GM19438 (cell line): ENCODE measurements around the gene LRRC71.

Source experiments
- ATAC-seq: cut with Tn5 transposase; IDR thresholded peaks from one replicate; pipeline ENCODE4 v1.9.1; 2021; ENCODE audit warnings: low read depth; ENCODE audit not compliant: unreplicated experiment

The LRRC71 gene

DNA sequence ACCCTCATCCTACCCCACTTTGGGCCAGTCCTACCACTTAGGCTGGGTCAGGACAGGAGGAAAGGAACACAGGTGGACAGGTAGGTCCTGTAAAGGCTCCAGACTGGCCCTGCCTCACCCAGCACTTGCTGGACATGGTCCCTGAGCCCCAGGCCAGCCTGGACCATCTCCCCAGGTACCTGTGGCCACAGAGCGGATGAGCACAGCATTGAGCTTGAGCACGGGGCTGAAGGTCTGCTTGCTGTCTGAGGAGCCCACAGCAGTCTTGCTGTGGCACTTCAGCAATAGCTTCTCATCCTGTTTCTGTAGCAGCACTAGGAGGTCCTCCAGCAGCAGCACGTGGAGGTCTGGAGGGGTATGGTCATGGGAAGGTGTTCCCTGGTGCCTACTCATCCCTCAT lies 23.3 kb downstream of the LRRC71 start:
- no peak for ATAC-seq

DNA sequence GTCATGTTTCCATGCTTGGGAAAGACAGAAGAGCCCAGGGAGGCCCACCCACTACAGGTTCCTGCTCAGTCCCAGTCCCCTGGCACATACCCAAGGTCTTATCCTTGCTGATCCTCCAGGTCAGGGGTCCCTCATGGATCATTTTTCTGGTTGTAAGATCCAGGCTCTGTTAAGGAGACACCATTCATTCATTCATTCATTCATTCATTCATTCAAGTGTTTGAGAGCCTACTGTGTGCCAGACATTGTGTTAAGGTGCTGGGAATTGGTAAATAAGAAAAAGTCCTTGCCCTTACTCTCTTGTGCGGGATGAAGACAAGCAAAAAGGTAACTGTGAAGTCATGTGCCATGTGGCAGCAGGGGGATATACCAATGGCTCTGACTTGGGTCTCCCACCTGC lies 23.8 kb downstream of the LRRC71 start:
- no peak for ATAC-seq

DNA sequence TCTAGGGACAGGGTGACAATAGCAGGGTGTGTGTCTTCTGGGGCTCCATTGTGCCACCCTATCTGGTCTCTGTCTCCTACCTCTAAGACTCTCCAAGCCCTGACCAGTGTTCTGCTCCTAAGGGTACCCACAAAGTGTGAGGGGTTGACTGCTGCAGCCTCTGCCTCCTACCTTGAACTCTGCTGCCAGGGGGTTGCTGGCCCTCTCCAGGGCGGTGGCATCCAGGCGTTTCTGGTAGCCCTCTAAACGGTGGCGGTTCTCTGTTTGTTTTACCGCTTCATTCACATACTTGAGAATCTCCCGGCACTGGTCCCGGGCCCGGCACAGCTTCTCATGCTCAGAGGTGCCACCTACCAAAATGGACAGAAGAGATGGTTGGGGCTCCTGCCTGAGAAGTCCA lies 24.4 kb downstream of the LRRC71 start:
- no peak for ATAC-seq

DNA sequence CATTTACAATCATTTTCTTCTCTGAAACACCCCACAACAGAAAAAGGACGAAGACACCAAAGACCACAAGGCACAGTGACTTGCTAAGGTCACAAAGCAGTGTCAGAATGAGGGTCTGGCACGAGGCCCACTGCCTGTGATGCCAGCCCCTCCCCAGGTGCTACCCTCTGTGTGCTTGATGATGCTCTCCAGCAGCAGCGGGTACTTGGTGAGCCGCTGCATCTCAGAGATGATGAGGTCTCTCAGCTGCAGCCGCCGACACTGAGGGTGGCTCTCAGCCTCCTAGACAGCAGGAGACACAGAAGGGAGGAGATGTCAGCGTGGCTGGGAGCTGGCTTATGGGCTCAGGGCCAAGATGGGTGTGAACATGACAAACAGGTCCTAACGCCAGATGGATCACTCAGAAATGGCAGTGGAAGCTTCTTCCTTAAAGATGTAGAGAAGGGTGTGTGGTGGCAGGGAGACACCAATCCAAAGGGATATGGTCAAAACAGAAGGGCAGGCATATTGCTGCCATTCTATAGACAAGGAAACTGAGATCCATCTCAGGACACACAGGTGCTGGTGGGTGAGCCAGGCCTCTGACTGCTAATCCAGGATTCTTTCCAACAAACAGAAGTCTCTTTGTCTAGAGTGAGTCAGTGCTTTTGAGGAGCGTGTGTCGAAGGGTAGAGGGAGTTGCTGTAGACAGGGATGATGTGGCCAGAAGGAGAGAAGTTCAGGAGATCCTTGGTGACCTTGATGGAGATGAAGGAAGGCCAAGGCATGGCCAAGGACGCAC lies 25.6 kb downstream of the LRRC71 start:
- no peak for ATAC-seq

DNA sequence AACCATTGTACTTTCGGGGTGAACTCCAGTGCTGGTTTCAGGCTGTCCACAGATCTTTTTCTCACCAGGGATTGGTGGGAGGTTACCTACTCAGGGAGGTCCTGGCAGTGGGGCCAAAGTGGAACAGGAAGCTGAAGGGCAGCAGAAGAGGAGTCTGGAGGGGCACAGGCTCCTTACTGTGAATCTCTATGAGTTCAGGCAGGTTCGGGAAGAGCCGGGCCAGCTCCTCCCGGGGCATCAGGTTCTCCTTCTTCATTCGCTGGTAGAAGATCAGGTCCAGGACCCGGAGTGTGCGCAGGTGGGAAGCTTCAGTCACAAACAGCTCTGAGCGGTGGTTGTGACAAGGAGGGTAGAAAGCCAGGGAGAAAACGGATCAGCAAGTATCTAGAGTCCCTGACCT lies 26.7 kb downstream of the LRRC71 start:
- no peak for ATAC-seq

DNA sequence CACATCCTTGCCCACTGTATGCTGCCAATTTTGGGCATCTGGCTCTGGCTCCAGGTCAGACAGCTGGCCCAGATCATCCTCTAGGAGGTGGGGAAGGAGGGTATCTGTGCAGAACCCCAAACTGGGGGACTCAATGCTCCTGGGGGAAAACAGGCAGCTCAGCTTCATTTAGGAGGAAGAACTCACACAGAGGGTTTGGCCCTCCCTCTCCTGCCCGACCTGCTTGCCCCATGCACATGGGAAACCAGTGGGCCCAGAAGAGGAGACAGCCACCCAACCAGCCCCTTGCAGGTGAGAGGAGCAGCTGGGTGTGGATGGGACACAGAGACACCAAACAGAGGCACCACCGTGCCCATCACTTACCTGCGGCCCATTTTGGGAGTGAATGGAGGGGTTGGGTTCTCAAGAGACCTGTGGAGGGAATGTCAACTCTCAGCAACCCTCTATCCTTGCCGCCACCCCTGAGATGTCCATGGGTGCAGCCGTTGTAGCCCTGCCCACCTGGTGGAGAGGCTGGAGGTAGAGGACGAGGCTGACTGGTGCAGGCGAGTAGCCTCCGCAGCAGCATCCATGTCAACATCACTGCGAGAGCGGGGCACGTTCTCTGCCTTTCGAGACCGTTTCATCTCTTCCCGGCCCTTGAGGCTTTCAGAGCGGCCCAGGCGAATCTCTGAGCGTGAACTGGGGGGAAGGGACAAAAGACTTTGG lies 27.5 kb downstream of the LRRC71 start:
- no peak for ATAC-seq

DNA sequence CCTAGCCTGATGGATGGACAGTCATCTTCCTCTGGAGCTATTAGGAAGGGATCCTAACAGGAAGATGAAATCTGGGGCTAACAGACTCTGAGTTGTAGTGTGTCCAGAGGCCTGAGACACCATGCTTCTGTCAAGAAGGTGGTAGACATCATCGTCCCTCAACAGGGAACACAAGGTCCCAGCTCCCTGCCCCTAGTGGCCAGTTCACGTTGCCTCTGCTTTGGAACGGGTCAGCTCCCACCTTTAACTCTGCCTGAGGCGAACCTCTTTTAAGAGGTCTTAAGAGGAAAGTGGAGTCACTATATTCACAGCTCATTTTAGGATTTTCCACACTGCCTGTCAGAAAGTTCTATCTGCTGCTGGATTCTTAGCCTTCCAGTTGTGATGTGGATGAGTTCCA lies 28.3 kb downstream of the LRRC71 start:
- ATAC-seq: no peak

DNA sequence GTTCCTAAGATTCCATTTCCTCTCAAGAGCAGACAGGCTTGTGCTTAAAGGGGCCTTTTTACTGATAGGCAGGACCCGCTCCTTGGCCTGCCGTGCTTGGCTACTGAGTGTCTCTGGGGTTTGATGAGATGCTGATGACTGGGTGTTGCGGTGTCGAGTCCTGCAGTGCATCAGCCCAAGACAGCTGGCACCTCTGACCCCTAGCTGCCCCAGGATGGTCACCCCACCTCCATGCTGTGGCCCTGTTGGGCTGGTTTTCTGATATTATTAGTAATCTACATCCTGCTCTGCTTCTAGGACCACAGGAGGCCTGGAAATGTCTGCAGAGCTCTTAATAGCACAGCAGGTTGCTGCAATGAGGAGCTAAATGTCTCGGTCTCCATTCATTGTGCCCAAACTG lies 28.7 kb downstream of the LRRC71 start:
- ATAC-seq: no peak

DNA sequence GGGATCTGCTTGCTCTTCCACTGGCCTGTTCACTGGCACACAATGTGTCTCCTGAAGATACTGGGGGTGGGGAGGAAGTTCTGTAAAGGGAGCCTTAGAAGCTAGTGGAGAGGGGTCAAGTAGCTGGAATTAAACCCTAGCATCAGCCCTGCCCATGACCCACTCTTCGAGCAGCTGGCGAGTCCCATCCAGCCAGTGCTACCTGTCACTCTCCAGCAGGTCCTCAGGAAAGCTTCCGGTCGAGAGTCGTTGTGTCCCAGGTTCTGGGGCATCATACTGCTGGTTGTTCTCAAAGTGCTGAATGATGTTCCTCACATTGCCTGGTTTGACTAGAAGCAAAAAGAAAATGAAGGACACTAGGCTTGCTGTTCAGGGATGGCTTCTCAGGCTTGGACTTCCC lies 30.9 kb downstream of the LRRC71 start:
- ATAC-seq: no peak

DNA sequence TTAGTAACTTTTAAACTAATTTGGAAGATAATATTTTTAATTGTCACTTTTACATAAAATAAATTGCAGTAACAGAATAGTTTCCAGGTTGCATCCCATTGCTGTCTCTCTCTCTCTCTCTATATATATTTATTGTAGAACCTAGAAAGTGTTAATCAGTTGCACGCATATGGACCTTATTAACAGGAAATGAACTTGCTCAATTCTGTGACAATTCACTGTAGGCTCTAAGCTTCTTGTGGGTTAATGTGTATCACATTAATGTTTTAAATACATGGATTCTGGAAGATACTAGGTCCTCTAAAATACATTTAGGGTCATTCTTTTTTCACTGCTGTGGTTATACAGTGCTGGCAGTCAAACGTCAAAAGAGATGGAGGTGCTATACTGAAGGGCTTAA lies 33.1 kb downstream of the LRRC71 start:
- no peak for ATAC-seq

DNA sequence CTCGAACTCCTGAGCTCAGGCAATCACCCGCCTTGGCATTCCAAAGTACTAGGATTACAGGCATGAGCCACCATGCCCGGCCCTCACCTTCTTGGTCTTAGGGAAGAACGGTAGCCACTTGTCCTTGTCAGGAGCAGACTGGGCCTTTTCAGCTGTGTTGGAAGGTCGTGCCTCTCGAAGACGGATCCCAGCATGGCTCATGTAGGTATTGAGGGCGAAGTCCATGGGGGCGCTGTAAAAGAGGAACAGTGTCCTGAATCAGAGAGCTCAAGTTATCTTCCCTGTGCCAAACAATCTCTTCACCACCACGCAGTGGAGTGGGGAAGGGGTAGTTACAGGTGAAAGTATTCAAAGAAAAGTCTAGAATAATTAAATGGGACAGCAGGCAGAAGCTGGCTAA lies 35.9 kb downstream of the LRRC71 start:
- no peak for ATAC-seq

DNA sequence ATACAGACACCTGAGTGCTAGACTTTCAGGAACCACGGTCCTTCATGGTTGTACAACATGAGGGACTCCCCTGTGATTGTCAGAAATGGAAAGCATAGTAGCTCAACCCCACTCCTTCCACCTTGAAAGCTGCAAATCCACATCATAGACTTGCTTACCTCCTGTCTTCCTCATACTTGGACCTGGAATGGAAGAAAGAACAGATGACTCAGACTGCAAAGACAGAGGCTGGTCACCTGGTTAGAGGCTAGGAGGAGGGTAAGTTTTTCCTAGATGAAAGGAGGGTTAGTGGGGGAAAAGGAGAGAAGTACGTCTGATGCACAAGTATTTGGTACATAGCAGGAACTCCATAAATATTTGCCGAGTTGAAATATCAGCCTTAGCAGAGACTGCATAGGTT lies 37.2 kb downstream of the LRRC71 start:
- ATAC-seq: no peak

DNA sequence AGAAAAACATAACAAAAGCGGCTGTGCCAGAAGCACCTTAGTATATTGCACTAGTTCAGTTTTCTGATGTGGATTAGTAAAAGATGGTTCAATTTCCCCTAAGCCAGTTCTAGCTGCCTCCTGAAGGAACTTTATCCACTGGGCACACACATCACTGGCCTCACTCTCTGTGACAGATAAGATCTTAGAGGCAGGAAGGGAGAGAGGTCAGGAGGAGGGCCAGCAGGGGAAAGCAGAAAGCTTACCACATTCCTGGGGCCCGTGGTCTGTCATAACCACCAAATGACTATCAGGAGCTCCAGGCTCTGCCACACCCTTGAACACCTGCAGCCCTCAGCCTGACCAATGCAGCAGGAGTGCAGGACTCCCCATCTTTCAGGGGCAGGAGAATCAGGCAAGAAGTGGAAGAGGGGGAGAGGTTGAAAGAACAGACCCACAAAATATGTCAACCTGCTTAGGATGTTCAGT lies 37.8 kb downstream of the LRRC71 start:
- no peak for ATAC-seq

DNA sequence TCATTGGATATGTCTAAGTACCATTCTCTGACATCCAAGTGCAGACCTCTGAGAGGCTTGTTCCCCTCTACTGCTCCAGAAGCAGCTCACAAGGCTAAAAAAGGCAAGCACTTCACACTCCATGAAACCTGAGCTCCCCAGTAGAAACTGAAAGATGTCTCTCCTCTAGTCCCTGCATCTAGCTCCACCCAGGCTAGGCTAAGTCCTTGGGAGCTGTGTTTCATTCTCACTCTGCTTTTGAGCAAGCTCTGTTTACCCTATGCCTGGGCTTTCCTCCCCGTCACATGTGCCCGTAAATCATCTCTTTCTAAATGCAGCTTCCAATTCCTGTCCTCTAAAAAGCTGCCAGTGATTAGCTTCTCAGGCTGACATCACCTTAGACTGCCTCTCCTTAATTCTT lies 39.0 kb downstream of the LRRC71 start:
- no peak for ATAC-seq

DNA sequence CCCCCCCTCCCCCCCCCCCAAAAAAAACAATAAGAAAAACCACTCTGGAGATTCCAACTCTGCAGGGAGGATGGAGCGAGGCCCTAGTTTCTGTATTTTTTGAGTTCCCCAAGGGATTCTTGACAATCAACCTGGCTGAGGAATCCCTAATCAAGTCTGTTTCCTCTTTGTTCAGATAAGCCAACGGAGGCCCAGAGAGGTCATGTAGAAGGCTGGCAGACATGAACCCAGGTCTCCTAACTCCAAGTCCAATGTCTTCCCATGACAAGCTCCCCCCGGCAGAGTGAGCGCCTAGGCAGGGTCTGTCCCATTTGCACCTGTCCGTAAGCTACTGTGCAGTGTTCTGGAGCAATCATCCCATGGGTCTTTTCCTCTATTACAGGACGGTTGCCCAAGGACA lies 39.5 kb downstream of the LRRC71 start:
- ATAC-seq: no peak

DNA sequence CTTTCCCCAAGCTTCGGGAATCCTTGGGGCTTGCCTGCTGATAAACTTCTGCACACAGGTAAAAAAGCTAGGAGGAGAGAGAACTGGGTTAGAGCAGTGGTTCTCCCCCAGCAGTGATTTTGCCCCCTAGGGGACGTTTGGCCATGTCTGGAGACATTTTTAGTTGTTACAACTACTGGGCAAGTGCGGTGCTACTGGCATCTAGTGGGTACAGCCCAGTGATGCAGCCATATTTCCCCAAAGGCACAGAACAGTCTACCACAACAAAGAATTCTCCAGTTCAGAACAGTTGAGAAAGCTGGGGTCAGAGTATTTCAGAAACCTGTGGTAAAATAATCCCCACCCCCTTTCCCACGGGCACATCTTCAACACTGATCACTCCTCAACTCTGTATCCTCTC lies 41.3 kb downstream of the LRRC71 start:
- ATAC-seq: no peak

DNA sequence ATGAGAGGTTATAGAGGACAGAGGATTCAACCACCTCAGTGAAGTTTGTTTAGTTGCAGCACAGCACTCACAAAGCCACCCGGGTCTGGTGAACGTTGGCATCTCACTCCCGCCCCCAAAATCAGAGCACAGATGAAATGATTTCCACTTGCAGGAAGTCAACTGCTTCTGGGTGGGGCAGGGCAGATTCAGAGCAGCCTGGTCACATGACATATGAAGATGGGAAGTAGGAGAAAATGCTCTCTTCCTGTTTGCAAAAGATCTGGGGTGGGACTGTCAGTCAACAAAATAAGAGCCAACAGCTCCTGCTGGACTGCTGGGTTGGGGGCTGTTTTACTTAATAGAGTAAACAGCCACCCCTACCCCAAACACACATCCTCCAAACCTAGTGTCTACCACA lies 43.2 kb downstream of the LRRC71 start:
- no peak for ATAC-seq

DNA sequence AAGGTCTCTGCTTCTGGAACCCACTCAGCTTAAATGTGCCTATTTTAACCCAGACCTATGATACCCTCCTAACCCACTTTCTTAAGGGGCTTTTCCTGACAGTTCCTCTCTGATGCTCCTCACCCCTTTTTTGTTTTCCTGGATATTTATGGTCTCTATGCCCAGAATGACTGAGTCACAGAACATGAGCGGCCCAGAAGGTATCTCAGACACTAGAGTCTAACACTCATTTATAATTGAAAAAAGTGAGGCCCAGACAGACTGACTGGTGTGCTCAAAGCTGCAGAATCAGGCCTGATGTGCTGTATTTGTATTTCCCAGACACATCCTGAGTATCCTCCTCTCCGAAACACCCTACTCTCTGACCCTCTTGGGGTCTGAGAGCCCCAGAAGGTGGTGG lies 44.0 kb downstream of the LRRC71 start:
- no peak for ATAC-seq

DNA sequence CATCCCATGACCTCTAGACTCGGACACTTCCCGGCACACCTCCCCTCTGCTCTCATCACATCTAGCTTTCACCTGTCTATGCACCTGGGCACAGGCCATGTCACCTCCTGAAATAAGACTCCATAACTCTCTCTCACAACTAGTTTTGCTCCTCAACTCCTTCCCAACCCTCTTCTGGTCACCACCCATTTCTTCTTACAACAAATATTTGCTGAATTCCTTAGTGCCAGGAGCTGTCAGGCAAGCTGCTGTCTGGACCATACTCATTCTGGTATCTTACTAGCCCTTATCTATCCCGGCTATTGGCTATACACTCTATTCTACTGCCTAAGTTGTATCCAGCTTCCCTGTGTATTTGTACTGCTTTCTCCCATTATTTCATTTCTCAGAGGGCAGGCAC lies 49.1 kb downstream of the LRRC71 start:
- ATAC-seq: no peak

DNA sequence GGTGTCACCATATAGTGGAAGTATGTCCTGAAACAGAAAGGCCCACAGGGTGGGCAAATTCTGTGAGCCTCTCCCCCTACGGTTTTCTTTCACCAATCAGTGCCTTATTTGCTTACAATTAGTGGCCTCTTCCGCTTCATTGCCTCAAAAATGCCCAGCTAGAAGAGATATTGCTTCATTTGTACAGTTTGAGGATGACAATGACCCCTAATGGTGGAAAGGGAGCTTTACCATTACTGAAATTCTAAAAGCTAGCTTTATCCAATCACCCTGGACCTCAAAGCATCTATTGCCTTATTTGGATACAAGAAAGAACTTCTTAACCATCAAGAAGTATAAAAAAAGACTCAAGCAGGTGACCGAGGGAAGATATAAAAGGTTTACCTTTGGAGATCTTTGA lies 49.6 kb downstream of the LRRC71 start:
- no peak for ATAC-seq

DNA sequence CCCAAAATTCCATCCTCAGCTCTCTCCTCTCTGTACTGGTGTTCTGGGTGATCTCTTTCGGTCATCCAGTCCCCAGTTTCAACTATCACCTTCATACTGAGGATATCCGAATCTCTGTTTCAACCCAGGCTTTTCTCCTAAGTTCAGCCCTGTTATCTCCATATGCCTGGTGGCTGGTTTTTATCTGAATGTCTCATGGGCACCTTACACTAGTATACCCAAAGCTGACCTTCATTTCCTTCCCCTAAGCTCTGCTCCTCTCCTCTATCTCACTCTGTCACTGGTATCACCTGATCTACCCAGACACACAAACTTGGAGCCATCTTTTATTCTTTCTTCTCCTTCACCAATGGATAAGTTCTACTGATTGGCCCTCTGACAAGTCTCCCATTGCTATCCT lies 53.0 kb downstream of the LRRC71 start:
- ATAC-seq: no peak

DNA sequence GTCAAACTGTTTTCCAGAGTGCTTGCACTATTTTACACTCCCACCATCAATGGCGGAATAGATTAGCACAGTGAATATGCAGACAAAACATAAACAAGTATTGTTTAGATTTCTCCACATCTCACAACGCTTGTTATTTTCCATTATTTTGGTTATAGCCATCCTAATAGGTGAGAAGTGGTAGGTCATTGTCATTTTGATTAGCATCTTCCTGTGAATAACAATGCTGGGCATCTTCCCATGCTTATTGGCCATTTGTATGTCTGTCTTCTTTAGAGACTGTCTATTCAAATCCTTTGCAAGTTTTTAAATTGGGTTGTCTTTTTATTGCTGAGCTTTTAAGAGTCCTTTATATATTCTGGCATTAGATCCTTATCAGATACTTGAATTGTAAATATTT lies 54.7 kb downstream of the LRRC71 start:
- ATAC-seq: no peak
